Liver (tissue), 9 donors: Measurements from ENCODE around the gene PRSS3. TPM values are rescaled to one million over a fixed set of nuclear protein-coding genes. Genes with fewer than 3 reads are reported as not detected.
"Not testable (repeated sequence)": the region's sequence is repeated elsewhere in the genome, so short reads cannot be mapped to it uniquely, and the experiment has no call there.

Experiments
- DNase-seq: peaks from one replicate; pipeline ENCODE4 v3.0.0-alpha.2; 2017; ENCODE audit warnings: low spot score
- H3K27ac ChIP-seq, 2 donors: one replicate each; pipeline ENCODE4 v1.7.0; 2013; ENCODE audit warnings: inconsistent platforms in 2 of 2, low read length in 2 of 2, control low read depth in 1 of 2, low read depth in 1 of 2, mild to moderate bottlenecking in 1 of 2
- H3K27me3 ChIP-seq, 4 donors: one replicate each; pipeline versions ENCODE4 v1.6.1 to v1.7.0; 2013; ENCODE audit warnings: low read length in 3 of 4, inconsistent platforms in 1 of 4, mild to moderate bottlenecking in 1 of 4, moderate library complexity in 1 of 4; ENCODE audit not compliant: control insufficient read depth in 4 of 4, insufficient read depth in 4 of 4
- H3K36me3 ChIP-seq, 4 donors: one replicate each; pipeline versions ENCODE4 v1.6.1 to v1.7.0; 2013; ENCODE audit warnings: low read length in 3 of 4, mild to moderate bottlenecking in 3 of 4, low read depth in 1 of 4, moderate library complexity in 1 of 4; ENCODE audit not compliant: control insufficient read depth in 4 of 4, insufficient read depth in 3 of 4
- H3K4me1 ChIP-seq, 4 donors: one replicate each; pipeline versions ENCODE4 v1.6.1 to v1.7.0; 2013; ENCODE audit warnings: low read length in 3 of 4, mild to moderate bottlenecking in 3 of 4, moderate library complexity in 1 of 4; ENCODE audit not compliant: control insufficient read depth in 4 of 4, insufficient read depth in 4 of 4
- H3K4me3 ChIP-seq, 3 donors: one replicate each; pipeline versions ENCODE4 v1.6.1 to v1.7.0; 2013; ENCODE audit warnings: low read length in 3 of 3, control low read depth in 1 of 3, low read depth in 1 of 3, mild to moderate bottlenecking in 1 of 3
- H3K9ac ChIP-seq, 2 donors: one replicate each; pipeline ENCODE4 v1.7.0; 2013; ENCODE audit warnings: low read length in 2 of 2, mild to moderate bottlenecking in 2 of 2, moderate library complexity in 2 of 2, control low read depth in 1 of 2, low read depth in 1 of 2
- H3K9me3 ChIP-seq, 4 donors: one replicate each; pipeline versions ENCODE4 v1.6.1 to v1.7.0; 2013; ENCODE audit warnings: low read length in 3 of 4; ENCODE audit not compliant: control insufficient read depth in 4 of 4
- ATF3 ChIP-seq: IDR thresholded peaks from 2 replicates; pipeline ENCODE4 v1.6.1; 2016; ENCODE audit warnings: antibody characterized with exemption
- CTCF ChIP-seq: fragments of 150-350 bp; IDR thresholded peaks from 2 replicates; pipeline ENCODE4 v1.5.1; 2017; ENCODE audit warnings: improper control_type of control experiment, low read depth, low read length; ENCODE audit not compliant: missing input control
- EGR1 ChIP-seq, 2 donors: IDR thresholded peaks; 2 replicates each; pipeline ENCODE4 v1.6.1; 2016 to 2018; ENCODE audit warnings: antibody characterized with exemption in 2 of 2, low read depth in 2 of 2
- FOXA1 ChIP-seq: IDR thresholded peaks from 2 replicates; pipeline ENCODE4 v1.6.1; 2016; ENCODE audit warnings: antibody characterized with exemption
- FOXA2 ChIP-seq: IDR thresholded peaks from 2 replicates; pipeline ENCODE4 v1.6.1; 2016; ENCODE audit warnings: antibody characterized with exemption
- GABPA ChIP-seq, 2 donors: IDR thresholded peaks in 1 of 2; conservative IDR thresholded peaks in 1 of 2; 2 replicates each; pipeline ENCODE4 v1.6.1; 2016; ENCODE audit warnings: antibody characterized with exemption in 2 of 2, mild to moderate bottlenecking in 1 of 2, moderate library complexity in 1 of 2
- HNF4A ChIP-seq, 2 donors: conservative IDR thresholded peaks; 2 replicates each; pipeline ENCODE4 v1.6.1; 2016; ENCODE audit warnings: antibody characterized with exemption in 2 of 2, mild to moderate bottlenecking in 2 of 2
- HNF4G ChIP-seq: IDR thresholded peaks from 2 replicates; pipeline ENCODE4 v1.6.1; 2016; ENCODE audit warnings: antibody characterized with exemption
- JUND ChIP-seq, 2 donors: IDR thresholded peaks; 2 replicates each; pipeline ENCODE4 v1.6.1; 2016; ENCODE audit warnings: antibody characterized with exemption in 2 of 2
- NR2F2 ChIP-seq: IDR thresholded peaks from 2 replicates; pipeline ENCODE4 v1.6.1; 2016; ENCODE audit warnings: antibody characterized with exemption
- RAD21 ChIP-seq, 2 donors: IDR thresholded peaks; 2 replicates each; pipeline ENCODE4 v1.6.1; 2016; ENCODE audit warnings: antibody characterized with exemption in 2 of 2, mild to moderate bottlenecking in 2 of 2
- REST ChIP-seq: IDR thresholded peaks from 2 replicates; pipeline ENCODE4 v1.6.1; 2016; ENCODE audit warnings: antibody characterized with exemption, mild to moderate bottlenecking
- RXRA ChIP-seq, 2 donors: IDR thresholded peaks; 2 replicates each; pipeline ENCODE4 v1.6.1; 2017 to 2018; ENCODE audit warnings: antibody characterized with exemption in 2 of 2, mild to moderate bottlenecking in 1 of 2
- SP1 ChIP-seq: IDR thresholded peaks from 2 replicates; pipeline ENCODE4 v1.6.1; 2018; ENCODE audit warnings: antibody characterized with exemption, mild to moderate bottlenecking
- TAF1 ChIP-seq: conservative IDR thresholded peaks from 2 replicates; pipeline ENCODE4 v1.6.1; 2016; ENCODE audit warnings: antibody characterized with exemption, mild to moderate bottlenecking
- YY1 ChIP-seq: IDR thresholded peaks from 2 replicates; pipeline ENCODE4 v1.6.1; 2016; ENCODE audit warnings: antibody characterized with exemption, mild to moderate bottlenecking
- WGBS: extraction: QIAGEN DNeasy Blood & Tissue Kit; methylation state at CpG from one replicate; pipeline ENCODE4 v1.1.7; 2013; 5-methylcytosine and 5-hydroxymethylcytosine counted together
- polyA plus RNA-seq, 2 donors: library from polyadenylated mRNA; stranded (reverse) in 1 of 2; unstranded in 1 of 2; fragments of 200-250 nt in 1 of 2; fragments of >200 nt in 1 of 2; fragmentation: Nextera tagmentation in 1 of 2; extraction: Ambion mirVana in 1 of 2; gene quantifications; one replicate each; pipeline versions ENCODE4 v1.2.1 to v1.2.3, GENCODE V29; 2013 to 2015
- total RNA-seq, 2 donors: library from RNA; depleted of rRNA; stranded (reverse); fragments of >200 nt; gene quantifications; one replicate each; pipeline ENCODE4 v1.2.3, GENCODE V29; 2014
- TF ChIP-seq, protein P1 (sequence below): IDR thresholded peaks from 2 replicates; pipeline ENCODE4 v1.6.1; 2016; ENCODE audit warnings: antibody characterized with exemption
- TF ChIP-seq, protein P2 (sequence below): IDR thresholded peaks from 2 replicates; pipeline ENCODE4 v1.6.1; 2016; ENCODE audit warnings: antibody characterized with exemption
- donor health status: healthy.
- donor health status: healthy.
- donor health status: healthy.
- donor health status: healthy.
- donor health status: healthy.

Gene PRSS3
- total and polyA plus RNA-seq, 4 donors: 0.25 to 8.7 (median 3.0) TPM

DNA sequence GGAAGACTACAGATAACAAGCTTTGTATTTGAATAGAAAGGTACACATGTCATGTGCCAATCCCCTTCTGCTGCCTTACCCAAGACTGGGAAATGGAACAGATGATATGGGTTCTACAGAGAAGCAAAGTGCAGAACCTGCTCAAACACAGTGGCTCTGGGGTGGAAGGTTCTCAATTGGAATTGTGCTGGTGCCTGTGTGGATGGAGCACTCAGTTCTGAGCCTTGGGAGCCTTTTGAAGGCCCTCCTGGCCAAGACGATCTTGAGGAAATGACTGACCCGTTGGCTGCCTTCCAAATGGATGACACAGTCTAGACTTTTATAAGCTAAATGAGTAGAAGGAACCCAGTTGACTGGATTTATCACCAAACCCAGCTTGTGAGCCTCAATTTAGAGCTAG, 4.2 kb upstream of the PRSS3 start:
- no peaks in the 10 kb centered on the region for H3K4me1 ChIP-seq
- TF ChIP-seq GABPA (IDR thresholded peaks at IDR 0.05 in 1 of 2, conservative IDR thresholded peaks at IDR 0.05 in 1 of 2) (no peak), NR2F2 (no peak), ATF3 (no peak), REST (no peak), HNF4A (conservative IDR thresholded peaks at IDR 0.05) (no peak), SP1 (no peak), JUND (IDR thresholded peaks at IDR 0.05) (no peak), EGR1 (IDR thresholded peaks at IDR 0.05; ENCODE audit: low read depth in 2 of 2) (no peak), HNF4G (no peak), RAD21 (IDR thresholded peaks at IDR 0.05) (no peak), FOXA1 (no peak), FOXA2 (no peak), TAF1 (no peak), RXRA (IDR thresholded peaks at IDR 0.05) (no peak), YY1 (no peak), CTCF (no peak)
- TF ChIP-seq, protein P1, sequence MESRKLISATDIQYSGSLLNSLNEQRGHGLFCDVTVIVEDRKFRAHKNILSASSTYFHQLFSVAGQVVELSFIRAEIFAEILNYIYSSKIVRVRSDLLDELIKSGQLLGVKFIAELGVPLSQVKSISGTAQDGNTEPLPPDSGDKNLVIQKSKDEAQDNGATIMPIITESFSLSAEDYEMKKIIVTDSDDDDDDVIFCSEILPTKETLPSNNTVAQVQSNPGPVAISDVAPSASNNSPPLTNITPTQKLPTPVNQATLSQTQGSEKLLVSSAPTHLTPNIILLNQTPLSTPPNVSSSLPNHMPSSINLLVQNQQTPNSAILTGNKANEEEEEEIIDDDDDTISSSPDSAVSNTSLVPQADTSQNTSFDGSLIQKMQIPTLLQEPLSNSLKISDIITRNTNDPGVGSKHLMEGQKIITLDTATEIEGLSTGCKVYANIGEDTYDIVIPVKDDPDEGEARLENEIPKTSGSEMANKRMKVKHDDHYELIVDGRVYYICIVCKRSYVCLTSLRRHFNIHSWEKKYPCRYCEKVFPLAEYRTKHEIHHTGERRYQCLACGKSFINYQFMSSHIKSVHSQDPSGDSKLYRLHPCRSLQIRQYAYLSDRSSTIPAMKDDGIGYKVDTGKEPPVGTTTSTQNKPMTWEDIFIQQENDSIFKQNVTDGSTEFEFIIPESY: no peak
- TF ChIP-seq, protein P2, sequence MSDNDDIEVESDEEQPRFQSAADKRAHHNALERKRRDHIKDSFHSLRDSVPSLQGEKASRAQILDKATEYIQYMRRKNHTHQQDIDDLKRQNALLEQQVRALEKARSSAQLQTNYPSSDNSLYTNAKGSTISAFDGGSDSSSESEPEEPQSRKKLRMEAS: no peak
- no peaks in the 10 kb centered on the region for H3K36me3 ChIP-seq
- 53% methylated on average over 2 of the region's 2 CpGs for WGBS
- H3K4me3 ChIP-seq: no peak overlapping the region
- no peaks in the 10 kb centered on the region for H3K9me3 ChIP-seq
- H3K27me3 ChIP-seq: no peaks in the 10 kb centered on the region
- no peak overlapping the region for H3K27ac ChIP-seq
- no peak for DNase-seq
- no peak overlapping the region for H3K9ac ChIP-seq

DNA sequence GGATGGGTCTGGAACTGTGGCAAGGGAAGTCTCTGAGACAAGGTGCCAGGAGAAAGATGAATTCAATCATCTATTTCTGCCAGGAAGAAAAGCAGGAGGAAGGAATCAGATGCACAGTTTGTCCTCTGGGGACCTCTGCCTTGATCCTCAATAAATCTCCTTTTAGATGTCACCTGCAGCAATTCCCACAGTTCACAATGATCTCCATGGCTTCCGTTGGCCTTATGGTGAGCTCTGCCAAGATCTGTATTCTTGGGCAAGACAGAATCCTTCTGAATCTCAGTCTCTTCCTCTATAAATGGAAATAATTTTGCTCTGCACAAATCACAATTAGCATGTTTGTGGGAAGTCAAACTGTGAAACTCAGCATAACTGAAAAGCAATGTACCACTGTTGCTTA, 1.9 kb upstream of the PRSS3 start:
- H3K4me1 ChIP-seq, H3K27ac ChIP-seq, H3K9me3 ChIP-seq, DNase-seq, H3K36me3 ChIP-seq, H3K27me3 ChIP-seq, H3K9ac ChIP-seq, H3K4me3 ChIP-seq: not testable (repeated sequence)
- WGBS: 98% methylated on average over 1 of the region's 1 CpG
